HepG2 (cell line): ENCODE results near the gene SEC14L1. TPM values are rescaled to one million over a fixed set of nuclear protein-coding genes. Genes with fewer than 3 reads are reported as not detected.

ENCODE experiments used
- CHCHD3 ChIP-seq: sonication (generic); formaldehyde crosslinking; IDR thresholded peaks from 2 replicates; pipeline ENCODE4 v1.8.0; 2022; ENCODE audit warnings: mild to moderate bottlenecking, missing genetic modification reagents, moderate library complexity
- CREM ChIP-seq, 2 experiments: sonication (generic) in 1 of 2; formaldehyde crosslinking in 1 of 2; IDR thresholded peaks; 2 replicates each; pipeline versions ENCODE4 v1.4.0 to v1.6.1; 2016 to 2020; ENCODE audit warnings: antibody characterized with exemption in 1 of 2, mild to moderate bottlenecking in 1 of 2, missing genetic modification reagents in 1 of 2
- HNF1A ChIP-seq, 2 experiments: sonication (generic) in 1 of 2; formaldehyde crosslinking in 1 of 2; IDR thresholded peaks; 2 replicates each; pipeline versions ENCODE4 v1.4.0 to v1.6.1; 2016 to 2020; ENCODE audit warnings: borderline replicate concordance in 1 of 2, low read depth in 1 of 2, mild to moderate bottlenecking in 1 of 2, missing genetic modification reagents in 1 of 2
- NCOR1 ChIP-seq: fragments of 200-600 bp; sonication (generic); IDR thresholded peaks from 2 replicates; pipeline ENCODE4 v1.7.0; 2017; ENCODE audit warnings: antibody characterized with exemption, low read length, borderline replicate concordance
- NR0B2 ChIP-seq: sonication (generic); formaldehyde crosslinking; IDR thresholded peaks from 2 replicates; pipeline ENCODE4 v1.4.0; 2020; ENCODE audit warnings: mild to moderate bottlenecking, missing genetic modification reagents
- NR2F2 ChIP-seq: IDR thresholded peaks from 2 replicates; pipeline ENCODE4 v1.6.1; 2012; ENCODE audit warnings: low read depth, inconsistent platforms, borderline replicate concordance
- SOX13 ChIP-seq, 3 experiments: fragments of 450-650 bp in 1 of 3; sonication (generic) in 1 of 3; formaldehyde crosslinking in 1 of 3; IDR thresholded peaks in 2 of 3; conservative IDR thresholded peaks in 1 of 3; 2 replicates each; pipeline versions ENCODE4 v1.5.0 to v1.6.1; 2016 to 2020; ENCODE audit warnings: antibody characterized with exemption in 1 of 3, mild to moderate bottlenecking in 1 of 3, missing compliant biosample characterization in 1 of 3, missing genetic modification reagents in 1 of 3, moderate library complexity in 1 of 3
- SRY ChIP-seq: sonication (generic); formaldehyde crosslinking; IDR thresholded peaks from 2 replicates; pipeline ENCODE4 v1.8.0; 2022; ENCODE audit warnings: mild to moderate bottlenecking, missing genetic modification reagents
- ZBTB7B ChIP-seq: sonication (generic); formaldehyde crosslinking; IDR thresholded peaks from 2 replicates; pipeline ENCODE4 v1.4.0; 2020; ENCODE audit warnings: missing genetic modification reagents
- ZNF33A ChIP-seq: sonication (generic); formaldehyde crosslinking; IDR thresholded peaks from 2 replicates; pipeline ENCODE4 v1.5.1; 2020; ENCODE audit warnings: missing genetic modification reagents, mild to moderate bottlenecking, moderate library complexity, borderline replicate concordance
- polyA plus RNA-seq, 8 experiments: library from polyadenylated mRNA; depleted of rRNA in 3 of 8; stranded (reverse) in 7 of 8; unstranded in 1 of 8; fragments of >200 nt; fragmentation: Illumina TruSeq in 4 of 8; extraction: Trizol in 4 of 8; gene quantifications; 2 replicates each; pipeline versions ENCODE4 v1.2.1 to v1.2.3, GENCODE V29; 2011 to 2016; ENCODE audit warnings: low read depth in 4 of 8, missing spikeins in 1 of 8, mixed read lengths in 1 of 8; ENCODE audit not compliant: insufficient read depth in 1 of 8
- total RNA-seq, 5 experiments: library from RNA; depleted of rRNA; stranded (reverse); fragments of >200 nt; fragmentation: Illumina TruSeq; extraction: Trizol; gene quantifications; 2 replicates each; pipeline ENCODE4 v1.2.3, GENCODE V29; 2016; ENCODE audit warnings: low read depth in 1 of 5
- TF ChIP-seq, protein P1 (sequence below): sonication (generic); formaldehyde crosslinking; IDR thresholded peaks from 2 replicates; pipeline ENCODE4 v1.4.0; 2020; ENCODE audit warnings: mild to moderate bottlenecking, missing genetic modification reagents
- TF ChIP-seq, protein P2 (sequence below): IDR thresholded peaks from 2 replicates; pipeline ENCODE4 v1.6.1; 2016; ENCODE audit warnings: missing biosample characterization, missing genetic modification reagents, low read depth
- TF ChIP-seq, protein P3 (sequence below): sonication (generic); formaldehyde crosslinking; IDR thresholded peaks from 2 replicates; pipeline ENCODE4 v1.5.0; 2020; ENCODE audit warnings: mild to moderate bottlenecking, missing genetic modification reagents

SEC14L1 gene
- total and polyA plus RNA-seq, 2 of the 13 experiments (the other 11 are each of a cell fraction or from before 2014, with no cell fraction given), result 26.3 to 43.9 TPM

- no peak for TF ChIP-seq HNF1A (IDR thresholded peaks at IDR 0.05; ENCODE audit: low read depth)
- TF ChIP-seq HNF1A (CRISPR knock-in tag; IDR thresholded peaks at IDR 0.05; ENCODE audit: borderline replicate concordance), result no peak
- no peak for TF ChIP-seq CHCHD3 (CRISPR knock-in tag)
- TF ChIP-seq, protein P1, sequence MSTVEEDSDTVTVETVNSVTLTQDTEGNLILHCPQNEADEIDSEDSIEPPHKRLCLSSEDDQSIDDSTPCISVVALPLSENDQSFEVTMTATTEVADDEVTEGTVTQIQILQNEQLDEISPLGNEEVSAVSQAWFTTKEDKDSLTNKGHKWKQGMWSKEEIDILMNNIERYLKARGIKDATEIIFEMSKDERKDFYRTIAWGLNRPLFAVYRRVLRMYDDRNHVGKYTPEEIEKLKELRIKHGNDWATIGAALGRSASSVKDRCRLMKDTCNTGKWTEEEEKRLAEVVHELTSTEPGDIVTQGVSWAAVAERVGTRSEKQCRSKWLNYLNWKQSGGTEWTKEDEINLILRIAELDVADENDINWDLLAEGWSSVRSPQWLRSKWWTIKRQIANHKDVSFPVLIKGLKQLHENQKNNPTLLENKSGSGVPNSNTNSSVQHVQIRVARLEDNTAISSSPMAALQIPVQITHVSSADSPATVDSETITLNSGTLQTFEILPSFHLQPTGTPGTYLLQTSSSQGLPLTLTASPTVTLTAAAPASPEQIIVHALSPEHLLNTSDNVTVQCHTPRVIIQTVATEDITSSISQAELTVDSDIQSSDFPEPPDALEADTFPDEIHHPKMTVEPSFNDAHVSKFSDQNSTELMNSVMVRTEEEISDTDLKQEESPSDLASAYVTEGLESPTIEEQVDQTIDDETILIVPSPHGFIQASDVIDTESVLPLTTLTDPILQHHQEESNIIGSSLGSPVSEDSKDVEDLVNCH (CRISPR knock-in tag), result no peak
- no peak for TF ChIP-seq CREM (IDR thresholded peaks at IDR 0.05)
- no peak for TF ChIP-seq CREM (CRISPR knock-in tag; IDR thresholded peaks at IDR 0.05)
- TF ChIP-seq, protein P2, sequence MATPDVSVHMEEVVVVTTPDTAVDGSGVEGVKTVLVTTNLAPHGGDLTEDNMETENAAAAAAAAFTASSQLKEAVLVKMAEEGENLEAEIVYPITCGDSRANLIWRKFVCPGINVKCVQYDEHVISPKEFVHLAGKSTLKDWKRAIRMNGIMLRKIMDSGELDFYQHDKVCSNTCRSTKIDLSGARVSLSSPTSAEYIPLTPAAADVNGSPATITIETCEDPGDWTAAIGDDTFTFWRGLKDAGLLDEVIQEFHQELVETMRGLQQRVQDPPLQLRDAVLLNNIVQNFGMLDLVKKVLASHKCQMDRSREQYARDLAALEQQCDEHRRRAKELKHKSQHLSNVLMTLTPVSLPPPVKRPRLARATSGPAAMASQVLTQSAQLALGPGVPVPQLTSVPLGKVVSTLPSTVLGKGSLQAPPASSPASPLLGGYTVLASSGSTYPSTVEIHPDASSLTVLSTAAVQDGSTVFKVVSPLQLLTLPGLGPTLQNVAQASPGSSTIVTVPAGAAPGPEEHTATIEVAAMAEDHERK (CRISPR knock-in tag), result no peak
- no peak for TF ChIP-seq SOX13 (IDR thresholded peaks at IDR 0.05)
- TF ChIP-seq SOX13 (CRISPR knock-in tag; conservative IDR thresholded peaks at IDR 0.05 in 1 of 2, IDR thresholded peaks at IDR 0.05 in 1 of 2), result no peak
- TF ChIP-seq ZBTB7B (CRISPR knock-in tag), result 0 out of 2 replicates have a peak, but pooled peaks have one; percentile 36
- TF ChIP-seq ZNF33A (CRISPR knock-in tag), result 0 out of 2 replicates have a peak, but pooled peaks have one; percentile 29
- no peak for TF ChIP-seq NCOR1
- no peak for TF ChIP-seq SRY (CRISPR knock-in tag)
- no peak for TF ChIP-seq NR2F2
- no peak for TF ChIP-seq NR0B2 (CRISPR knock-in tag)
- TF ChIP-seq, protein P3, sequence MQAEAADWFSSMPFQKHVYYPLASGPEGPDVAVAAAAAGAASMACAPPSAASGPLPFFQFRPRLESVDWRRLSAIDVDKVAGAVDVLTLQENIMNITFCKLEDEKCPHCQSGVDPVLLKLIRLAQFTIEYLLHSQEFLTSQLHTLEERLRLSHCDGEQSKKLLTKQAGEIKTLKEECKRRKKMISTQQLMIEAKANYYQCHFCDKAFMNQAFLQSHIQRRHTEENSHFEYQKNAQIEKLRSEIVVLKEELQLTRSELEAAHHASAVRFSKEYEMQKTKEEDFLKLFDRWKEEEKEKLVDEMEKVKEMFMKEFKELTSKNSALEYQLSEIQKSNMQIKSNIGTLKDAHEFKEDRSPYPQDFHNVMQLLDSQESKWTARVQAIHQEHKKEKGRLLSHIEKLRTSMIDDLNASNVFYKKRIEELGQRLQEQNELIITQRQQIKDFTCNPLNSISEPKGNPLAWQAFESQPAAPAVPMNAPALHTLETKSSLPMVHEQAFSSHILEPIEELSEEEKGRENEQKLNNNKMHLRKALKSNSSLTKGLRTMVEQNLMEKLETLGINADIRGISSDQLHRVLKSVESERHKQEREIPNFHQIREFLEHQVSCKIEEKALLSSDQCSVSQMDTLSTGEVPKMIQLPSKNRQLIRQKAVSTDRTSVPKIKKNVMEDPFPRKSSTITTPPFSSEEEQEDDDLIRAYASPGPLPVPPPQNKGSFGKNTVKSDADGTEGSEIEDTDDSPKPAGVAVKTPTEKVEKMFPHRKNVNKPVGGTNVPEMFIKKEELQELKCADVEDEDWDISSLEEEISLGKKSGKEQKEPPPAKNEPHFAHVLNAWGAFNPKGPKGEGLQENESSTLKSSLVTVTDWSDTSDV (CRISPR knock-in tag), result no peak
These were observed at the start of gene SEC14L1 (continued) for GRCh38 chr17:77140878-77141767.
